8988T (cell line): ENCODE measurements around the gene RABAC1.

Source experiments
- DNase-seq: peaks from one replicate; pipeline ENCODE4 v3.0.0; 2011

RABAC1 gene, protein sequence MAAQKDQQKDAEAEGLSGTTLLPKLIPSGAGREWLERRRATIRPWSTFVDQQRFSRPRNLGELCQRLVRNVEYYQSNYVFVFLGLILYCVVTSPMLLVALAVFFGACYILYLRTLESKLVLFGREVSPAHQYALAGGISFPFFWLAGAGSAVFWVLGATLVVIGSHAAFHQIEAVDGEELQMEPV

DNA sequence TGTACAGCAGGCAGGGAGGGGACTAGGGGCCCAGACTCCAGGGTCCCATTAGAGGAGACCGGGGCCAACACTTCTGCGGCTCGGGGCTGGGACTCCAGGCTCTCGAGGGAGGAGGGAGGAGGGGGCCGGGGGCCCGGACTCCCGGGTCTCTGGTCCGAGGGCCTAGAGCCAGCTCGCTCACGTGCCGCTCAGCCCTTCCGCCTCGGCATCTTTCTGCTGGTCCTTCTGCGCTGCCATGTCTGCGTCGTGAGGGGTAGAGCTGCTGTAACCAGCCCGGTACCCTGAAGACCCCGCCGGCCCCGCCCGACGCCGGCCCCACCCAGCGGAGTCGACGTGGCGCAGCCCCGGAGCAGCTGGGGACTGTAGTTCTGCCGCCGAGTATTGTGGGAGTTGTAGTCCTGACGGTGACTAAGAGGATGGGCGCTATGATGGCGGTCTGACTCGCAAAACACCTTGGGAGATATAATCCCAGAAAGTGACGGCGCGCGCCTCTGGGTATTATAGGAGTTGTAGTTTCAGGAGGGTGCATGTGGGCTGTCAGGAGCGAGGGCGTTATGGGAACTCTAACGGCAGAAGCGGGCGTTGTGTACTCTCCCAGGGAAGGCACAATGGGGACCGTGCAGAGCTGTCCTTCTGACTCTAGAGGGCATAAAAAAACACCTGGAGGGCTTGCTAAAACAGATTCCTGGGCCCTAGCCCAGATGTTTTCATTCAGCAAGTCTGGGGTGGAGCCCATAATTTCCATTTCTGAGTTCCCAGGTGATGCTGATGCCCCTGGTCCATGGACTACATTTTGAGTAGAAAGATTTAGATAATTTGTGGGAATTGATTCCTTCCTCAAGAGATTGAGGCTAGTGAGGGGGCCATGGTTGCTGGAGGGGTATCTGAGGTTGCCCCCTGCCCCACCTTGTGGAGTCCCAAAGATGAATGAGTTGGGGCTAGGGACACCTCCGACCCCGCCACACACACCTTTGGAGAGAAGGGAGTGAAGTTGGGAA, at the start of gene RABAC1:
TSS of gene RABAC1 (minus strand) at position 266 of the 998 bp plus-strand sequence. CDS start at position 237, 29 bp downstream.
- DNase-seq: peak; percentile 86

DNA sequence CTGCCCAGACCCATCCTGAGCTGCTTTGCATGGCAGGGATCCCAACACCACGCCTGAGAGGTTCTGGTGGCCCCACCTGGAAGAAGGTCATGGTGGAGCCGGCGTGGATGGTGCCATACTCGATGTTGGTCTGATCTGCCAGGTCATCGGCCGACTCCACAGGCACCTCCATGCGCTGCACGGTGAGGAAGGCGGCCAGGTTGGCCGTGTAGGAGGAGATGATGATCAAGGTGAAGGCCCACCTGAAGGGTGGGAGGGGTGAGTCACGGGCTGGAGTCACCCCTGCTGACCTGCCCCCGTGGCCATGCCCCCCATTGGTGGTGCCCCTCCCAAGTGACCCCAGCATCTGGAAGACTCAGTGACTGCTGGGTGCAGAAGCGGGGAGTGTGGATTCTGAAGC, 47.4 kb upstream of the RABAC1 start:
- DNase-seq: no peak

DNA sequence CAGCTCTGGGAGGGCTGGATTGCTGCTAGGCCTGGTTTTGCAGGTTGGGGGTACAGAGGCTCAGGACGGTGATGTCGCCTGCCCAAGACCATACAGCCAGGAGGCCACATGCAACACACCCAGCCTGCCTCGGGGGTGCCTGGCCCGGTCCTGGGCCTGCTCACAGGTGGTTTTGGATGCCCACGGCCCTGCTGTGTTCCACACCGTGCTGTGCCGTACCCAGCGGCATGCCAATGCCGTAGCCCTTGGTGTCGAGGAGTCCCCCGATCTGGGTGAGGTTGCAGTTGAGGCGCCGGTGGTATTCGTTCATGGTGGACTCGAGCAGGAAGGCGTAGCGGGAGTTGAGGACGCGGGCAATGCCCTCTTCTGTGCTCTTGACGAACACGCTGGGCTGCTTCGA, 46.4 kb upstream of the RABAC1 start:
- no peak for DNase-seq

DNA sequence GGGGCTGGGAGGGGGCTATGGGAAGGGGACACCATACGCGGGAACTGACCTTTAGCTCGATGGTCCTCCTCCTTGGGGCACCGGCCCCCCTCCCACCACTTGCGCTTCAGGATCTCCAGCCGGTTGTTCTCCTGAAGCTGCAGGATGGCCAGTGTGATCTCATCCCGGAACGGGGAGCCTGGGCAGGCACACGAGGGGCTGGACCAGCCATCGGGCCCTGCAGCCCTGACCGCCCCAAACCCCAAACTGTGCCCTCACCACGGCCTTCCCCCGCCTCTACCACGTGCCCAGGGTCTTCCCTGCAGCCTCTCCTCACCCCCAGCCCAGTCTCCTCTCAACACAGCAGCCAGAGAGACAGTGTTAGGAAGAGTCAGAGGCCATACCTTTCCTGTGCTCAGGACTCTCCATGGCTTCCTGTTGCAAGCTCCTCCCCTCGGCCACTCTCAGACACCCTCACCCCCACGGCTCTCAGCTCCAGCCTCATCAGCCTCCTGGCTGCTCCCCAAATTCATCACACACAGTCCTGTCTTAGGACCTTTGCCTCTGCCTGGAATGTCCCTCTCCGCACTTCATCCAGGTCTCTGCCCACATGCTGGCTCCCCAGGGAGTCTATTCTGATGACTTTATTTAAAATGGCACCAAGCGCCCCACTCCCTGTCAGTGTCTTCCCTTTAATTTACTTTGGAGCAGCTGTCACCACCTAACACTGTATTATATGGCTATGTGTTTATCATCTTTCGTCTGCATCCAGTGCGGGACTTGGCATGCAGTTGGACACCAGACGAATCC, 44.6 kb upstream of the RABAC1 start:
- peak; percentile 18 for DNase-seq

DNA sequence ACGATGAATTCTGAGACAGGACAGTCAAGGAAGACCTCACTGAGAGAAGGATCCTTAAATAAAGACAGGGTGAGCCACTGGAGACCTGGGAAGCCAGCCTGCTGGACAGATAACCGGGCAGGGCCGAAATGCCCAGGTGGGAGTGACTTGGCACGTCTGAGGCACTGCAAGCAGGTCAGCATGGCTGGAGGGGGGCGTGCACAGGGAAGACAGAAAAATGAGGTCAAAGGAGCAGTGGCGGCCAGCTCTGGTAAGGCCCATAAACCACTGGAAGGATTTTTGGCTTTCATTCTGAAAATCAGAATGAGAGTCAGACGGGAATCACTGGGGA, 40.7 kb upstream of the RABAC1 start:
- DNase-seq: no peak

DNA sequence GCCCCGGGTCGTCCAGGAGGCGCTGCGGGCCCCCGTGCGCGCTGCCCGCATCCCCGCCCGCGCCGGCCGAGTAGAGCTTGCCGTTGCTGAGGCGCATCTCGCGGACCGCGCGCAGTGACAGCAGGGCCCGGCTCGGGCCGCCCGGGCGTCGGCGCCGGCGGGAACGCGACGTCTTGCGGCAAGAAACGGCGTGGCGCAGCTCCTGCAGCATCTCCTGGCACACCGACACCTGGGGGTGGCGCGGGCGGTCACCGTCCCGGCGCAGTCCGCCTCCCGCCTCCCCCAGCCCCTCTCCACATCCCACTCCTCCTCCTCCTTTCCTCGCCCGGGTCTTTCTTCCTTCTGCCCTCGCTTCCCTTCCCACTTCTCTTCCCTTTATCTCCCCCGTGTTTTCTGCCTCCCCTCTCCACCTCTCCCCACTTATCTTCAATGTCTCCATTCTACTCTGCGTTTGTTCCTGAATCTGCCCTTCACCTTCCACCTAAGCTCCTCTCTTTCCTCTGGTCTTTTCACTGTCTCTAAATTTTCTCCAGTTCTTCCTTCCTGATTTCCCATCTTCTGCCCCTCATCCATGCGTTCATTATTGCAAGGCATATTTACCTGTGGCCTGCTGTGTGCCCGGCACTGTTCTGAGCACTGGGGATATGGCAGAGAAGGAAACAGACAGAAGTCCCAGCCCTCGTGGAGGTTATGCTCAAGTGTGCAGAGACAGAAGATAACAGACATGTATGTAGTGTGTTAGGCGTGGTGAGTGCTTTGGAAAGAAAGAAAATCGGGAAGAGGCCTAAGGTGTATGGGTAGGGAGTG, 40.2 kb upstream of the RABAC1 start:
- no peak for DNase-seq

DNA sequence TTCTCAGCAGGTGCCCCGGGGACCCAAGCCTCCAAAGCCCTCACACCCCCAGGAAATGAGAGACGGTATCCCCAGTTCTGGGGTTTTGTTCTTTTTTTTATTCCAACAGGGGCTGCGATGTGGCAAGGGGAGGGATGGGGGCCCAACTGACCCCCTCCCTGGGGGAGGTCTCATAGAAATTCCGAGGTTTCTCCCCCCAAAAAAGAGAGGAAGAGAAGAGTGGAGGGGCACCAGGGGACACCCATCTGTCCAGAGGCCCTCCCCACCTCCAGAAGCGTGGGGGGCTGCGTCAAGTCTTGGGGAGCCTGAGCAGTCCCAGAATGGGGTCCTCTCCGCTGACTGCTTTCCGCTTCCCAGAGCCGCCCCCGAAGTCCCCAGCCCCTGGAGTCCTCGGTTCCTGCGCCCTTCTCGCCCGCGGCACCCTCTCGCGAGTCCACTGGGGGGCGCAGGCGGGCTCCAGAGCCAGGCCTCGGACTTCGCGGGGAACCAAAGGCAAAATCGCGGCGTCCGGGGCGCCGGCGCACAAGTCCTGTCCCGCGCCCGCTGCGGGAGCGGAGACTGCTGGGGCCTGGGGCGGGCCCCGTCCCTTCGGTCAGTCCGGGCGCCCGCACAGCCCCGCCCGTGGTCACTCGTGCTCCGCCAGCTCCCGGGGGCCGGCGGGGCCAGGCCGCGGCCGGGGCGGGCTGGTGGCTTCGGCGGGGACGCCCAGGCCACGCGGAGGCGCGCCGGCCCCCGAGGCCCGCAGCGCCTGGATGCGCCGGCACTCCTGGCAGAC, 39.3 kb upstream of the RABAC1 start:
- peak; percentile 84 for DNase-seq

DNA sequence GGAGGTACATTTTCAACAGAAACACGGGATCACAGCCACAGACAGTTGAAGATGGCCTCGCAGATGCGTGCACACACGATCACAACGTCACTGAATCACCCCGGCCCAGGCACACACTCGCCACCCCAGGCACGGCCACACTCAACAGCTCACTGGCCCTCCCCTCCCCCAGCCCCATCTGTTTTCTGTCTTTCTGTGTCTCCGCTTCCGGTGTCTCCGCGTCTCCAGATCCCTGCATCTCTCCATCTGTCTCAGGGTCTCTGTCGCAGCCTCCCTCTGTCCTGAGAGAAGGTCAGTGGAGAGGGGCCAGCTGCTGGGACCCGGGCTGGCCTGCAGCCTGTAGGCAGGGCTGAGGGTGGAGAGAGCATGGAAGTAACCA, 38.7 kb upstream of the RABAC1 start:
- no peak for DNase-seq

DNA sequence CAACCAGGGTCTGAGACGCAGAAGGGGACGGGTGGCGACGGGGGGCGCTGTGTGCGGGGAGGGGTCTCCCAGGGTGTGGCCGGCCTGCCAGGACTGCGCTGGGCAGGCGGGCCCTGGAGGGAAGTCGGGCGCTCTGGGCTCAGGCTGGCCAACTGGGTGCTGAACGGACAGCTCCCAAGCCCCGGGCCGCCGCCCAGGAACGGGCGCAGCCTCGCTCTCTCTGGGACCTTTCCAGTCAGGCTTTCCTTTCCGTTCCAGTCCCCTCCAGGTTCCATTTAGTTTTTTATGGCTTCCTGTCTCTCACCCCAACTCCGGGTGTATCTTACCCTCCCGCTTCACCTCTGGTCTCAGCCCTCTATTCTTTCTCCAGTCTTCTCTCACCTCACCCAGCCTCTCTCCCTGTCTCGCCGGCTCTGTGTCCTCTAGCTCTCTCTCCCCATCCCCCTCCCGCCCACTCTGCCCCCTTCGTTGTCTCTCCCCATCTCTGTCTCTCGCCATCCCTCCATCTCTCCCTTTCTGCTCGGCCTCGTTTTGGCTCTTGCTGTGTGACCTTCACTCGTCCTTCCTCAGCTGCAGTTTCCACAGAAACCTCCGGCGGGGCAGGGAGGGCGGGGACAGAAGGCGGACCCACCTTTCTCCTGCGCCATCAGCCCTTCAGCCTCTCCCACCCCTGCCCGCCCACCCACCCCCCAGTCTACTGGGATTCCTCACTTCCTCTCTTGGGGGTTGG, 38.2 kb upstream of the RABAC1 start:
- peak; percentile 87 for DNase-seq

DNA sequence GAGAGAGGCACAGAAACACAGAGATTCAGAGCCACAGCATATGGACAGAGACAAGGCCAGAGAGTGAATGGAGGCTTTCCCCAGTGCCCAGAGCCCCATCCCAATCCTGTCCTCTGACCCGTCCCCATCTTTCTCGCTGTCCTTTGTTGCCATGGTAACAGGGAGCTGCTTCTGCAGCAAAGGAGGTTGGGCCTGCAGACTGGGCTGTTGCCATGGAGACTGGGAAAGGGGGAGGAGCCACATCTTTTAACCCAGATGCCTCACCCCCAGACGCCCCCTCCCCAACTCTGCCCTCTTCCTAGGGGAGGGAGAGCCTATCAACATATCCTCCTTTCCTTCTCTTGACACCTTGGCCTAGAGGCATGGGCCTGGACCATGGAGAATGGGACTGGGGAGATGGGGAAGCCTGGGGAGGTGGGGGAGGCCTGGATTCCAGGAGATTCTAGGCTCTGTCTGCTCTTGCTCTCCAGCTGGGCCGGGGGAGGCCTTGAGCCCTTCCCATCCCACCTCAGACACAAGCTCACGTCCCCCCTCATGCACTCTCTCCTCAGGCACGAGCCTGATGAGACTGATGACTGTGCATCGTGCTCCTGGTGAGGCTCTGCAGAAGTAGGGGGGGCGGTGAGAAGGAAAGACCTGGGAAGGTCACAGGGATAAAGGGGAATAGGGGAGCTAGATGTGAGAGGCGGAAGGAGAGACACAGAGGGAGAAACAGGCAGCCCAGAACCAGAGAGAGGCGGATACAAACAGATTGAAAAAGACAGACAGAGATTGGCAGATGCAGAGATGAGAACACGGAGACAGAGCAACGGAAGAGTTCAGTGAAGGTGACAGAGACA, 37.1 kb upstream of the RABAC1 start:
- DNase-seq: peak; percentile 63

DNA sequence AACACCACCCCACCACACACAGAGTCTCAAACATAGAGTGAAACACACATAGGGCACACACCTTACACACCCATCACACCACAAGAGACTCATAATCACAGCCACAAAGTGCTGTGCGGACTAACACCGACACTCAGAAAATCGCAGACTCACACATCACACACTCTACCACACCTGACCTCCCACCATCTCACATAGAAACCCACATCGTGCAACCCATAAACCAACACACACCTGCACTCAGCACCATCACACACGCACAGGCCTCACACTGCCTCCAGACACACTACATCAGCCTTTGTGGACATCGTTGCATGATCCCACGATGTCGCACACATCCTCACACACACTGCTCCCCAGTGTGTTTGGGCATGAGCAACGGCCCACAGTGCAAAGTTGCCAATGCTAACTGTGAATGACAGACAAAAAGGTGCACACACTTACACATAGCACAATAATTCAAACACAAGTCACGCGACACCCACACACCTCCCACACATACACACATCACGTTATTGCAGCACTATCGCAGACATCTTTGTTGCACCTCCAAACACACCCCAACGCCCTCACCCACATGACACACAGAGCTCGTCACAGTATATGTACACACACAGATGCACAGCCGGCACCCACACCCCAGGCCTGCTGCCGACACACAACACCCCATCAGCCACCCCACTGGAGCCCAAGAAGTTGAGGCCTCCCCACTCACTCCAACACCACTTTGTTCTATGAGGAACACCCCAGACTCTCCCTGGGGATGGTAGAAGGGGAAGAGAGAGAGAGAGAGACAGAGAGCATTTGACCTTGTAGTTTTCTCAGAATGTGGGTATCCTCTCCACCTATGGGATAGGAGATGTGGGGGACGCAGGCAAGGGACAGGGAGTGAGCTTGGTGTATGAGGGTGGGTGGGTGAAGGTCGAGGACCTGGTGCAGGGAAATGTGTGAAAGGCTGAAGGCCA, 36.2 kb upstream of the RABAC1 start:
- DNase-seq: no peak

DNA sequence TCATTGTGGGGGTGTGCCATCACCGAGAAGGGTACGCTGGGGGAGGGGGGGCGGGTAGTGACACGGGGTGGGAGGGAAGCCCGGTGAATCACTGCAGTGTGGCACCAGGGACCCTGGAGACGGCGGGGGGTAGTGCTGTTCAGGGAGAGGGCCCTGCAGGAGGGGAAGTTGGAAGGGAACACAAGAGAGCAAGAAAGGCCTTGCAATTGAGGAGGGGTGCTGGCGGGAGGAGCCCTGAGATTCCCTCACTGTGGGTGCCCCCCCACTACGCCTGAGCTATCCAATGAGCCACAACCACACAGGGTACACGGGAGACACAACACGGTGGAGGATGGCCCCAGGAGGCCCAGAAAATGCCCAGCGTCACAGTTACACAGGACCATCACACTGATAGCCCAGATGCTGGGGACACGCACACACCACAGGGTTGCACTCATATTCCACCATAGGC, 35.4 kb upstream of the RABAC1 start:
- DNase-seq: peak; percentile 4

DNA sequence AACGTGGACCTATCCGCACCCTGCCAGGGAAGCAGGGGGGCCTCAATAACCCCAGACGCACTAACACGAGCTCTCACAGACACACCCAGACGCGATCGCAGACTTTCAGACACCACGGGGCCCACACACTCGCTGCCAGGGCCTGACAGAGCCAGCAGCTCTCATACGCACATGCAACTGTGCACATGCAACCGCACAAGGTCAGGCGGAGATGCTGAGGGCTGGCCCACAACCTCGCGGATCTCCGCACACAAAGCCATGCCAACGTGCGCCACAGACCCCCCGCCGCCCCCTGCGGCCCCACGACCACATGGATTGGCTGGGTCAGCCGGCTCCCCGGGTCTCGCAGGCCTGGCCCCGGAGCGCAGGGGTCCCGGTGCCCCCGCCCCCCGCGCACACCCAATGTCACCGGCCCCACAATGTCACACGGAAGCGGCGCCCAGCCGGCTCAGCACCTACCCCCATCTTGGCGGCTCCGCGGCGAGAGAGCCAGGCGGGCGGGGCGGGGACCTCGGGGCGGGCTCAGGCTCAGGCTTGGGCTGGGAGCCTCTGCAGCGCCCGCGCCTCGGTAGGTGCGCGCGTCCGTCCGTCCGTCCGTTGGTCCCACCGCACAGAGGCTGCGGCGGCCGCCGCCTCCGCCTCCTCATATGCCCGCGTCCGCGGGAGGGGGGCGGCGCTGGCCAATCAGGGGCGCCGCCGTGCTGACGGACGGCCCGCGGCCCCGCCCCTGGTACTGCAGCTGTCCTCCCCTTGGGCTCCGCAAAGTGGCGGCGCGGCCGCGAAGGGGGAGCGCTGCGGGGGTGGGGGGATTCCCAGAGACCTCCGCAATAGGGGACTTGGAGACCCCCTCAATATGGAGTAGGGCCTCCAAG, 34.7 kb upstream of the RABAC1 start, which contains the start of gene ATP1A3:
TSS of gene ATP1A3 (minus strand) at position 619 of the 872 bp plus-strand sequence. CDS start at position 465, 154 bp downstream.
- peak; percentile 97 for DNase-seq

DNA sequence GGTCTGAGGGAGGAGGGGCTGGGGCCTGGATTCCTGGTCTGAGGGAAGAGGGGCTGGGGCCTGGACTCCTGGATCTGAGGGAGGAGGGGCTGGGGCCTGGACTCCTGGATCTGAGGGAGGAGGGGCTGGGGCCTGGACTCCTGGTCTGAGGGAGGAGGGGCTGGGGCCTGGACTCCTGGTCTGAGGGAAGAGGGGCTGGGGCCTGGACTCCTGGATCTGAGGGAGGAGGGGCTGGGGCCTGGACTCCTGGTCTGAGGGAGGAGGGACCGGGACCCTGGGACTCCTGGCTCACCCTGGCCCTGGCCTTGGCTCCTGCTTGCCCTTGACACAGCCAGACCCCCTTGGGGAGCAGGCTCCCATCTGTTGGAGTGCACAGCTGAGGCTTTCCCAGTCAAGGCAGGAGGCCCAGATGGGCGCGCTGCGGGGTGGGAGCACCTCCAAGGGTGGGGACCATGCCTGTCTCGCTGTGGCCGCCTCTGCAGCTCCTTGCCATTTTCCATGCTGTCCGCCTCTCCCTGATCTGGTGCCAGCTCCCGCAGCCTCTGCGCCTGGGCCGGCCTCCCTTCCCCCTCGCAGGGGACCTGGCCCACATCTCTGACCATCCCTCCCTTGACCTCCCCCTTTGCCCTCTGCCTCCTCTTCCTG, 32.9 kb upstream of the RABAC1 start:
- peak; percentile 11 for DNase-seq

DNA sequence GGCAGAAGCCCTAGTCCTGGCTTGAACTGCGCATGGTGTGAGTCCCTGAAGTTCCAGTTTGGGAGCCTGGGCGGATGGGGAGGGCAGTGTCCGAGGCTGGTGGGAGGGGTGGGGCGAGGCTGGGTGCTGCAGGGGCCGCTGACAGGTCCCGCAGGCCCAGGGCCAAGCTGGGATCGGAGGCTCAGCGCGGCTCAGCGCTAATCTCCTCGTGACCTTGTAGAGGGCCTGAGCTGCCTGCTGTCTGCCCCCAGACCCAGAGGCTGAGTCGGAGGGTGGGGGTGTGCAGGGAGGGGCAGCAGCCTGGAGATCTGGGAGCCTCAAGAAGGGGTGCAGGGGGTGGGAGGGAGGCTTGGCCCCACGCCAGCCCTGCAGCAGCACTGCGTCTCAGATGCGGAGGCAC, 31.9 kb upstream of the RABAC1 start:
- DNase-seq: peak; percentile 13

DNA sequence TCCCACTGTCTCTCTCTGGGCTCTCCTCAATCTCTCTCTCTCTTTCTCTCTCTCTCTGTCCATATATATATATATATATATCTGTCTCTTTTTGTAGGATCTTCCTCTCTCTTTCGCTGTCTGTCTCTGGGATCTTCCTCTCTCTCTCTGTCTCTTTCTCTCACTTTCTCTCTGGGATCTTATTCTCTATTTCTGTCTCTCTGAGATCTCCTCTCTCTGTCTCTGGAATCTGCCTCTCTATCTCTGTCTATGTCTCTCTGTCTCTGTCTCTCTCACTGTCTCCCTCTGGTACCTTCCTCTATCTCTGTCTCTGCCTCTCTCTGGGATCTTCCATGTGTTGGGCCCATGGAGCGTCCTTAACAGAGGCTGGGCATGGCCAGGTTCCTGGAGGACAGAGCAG, 31.5 kb upstream of the RABAC1 start:
- no peak for DNase-seq

DNA sequence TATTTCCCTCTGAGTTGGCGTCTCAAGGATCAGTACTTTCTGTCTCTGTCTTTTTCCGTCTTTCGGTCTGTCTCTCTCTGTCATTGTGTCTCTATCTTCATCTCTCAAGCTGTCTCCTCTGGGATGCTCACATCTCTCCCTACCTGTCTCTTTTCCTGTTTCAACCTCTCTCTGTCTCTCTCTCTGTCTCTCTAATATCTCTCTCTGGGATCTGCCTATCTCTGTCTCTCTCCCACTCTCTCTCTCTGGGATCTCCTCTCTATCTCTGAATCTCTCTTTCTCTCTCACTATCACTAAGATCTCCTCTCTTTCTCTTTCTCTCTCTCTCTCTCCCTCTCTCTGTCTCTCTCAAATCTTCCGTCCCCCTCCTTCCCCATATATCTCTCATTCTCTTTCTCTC, 30.9 kb upstream of the RABAC1 start:
- DNase-seq: no peak
